Measurements from ENCODE around the gene OR8B4.

OR8B4 gene

GRCh38 chr11:124429599-124429998, 4.9 kb upstream of the OR8B4 start:
- Histone ChIP-seq H3K79me2 (ENCODE audit: insufficient read depth, low read length) (no peaks in the 10 kb centered on the region), H3K9me2 (replicated peaks; ENCODE audit: low read depth, low read length) (no peaks in the 10 kb centered on the region)
- TF ChIP-seq CTCF (conservative IDR thresholded peaks at IDR 0.05; ENCODE audit: low read length): no peak
- TF ChIP-seq EZH2phosphoT487 (IDR thresholded peaks at IDR 0.05; ENCODE audit: borderline replicate concordance): no peak

GRCh38 chr11:124421043-124421442, 3.6 kb downstream of the OR8B4 start:
- Histone ChIP-seq H3K36me3 (ENCODE audit: insufficient read depth, low read length) (no peaks in the 10 kb centered on the region), H3K27me3 (ENCODE audit: insufficient read depth, low read length, poor library complexity, severe bottlenecking) (no peaks in the 10 kb centered on the region), H3K79me2 (ENCODE audit: insufficient read depth, low read length) (no peaks in the 10 kb centered on the region), H3K4me1 (ENCODE audit: insufficient read depth, low read length, poor library complexity, severe bottlenecking) (no peaks in the 10 kb centered on the region), H3K4me3 (ENCODE audit: low read length, poor library complexity, severe bottlenecking) (no peak overlapping the region), H4K20me1 (ENCODE audit: insufficient read depth, low read length, poor library complexity, severe bottlenecking) (no peaks in the 10 kb centered on the region), H3K9ac (ENCODE audit: low read depth, low read length, poor library complexity, severe bottlenecking) (no peak overlapping the region), H3K4me2 (ENCODE audit: low read depth, low read length, poor library complexity, severe bottlenecking) (no peak overlapping the region), H3K9me3 (ENCODE audit: insufficient read depth, low read depth, low read length) (no peaks in the 10 kb centered on the region), H3F3A (ENCODE audit: low read depth) (no peaks in the 10 kb centered on the region), H3K9me2 (replicated peaks; ENCODE audit: low read depth, low read length) (no peaks in the 10 kb centered on the region), H2AFZ (ENCODE audit: low read length) (no peak overlapping the region)
- TF ChIP-seq CTCF (conservative IDR thresholded peaks at IDR 0.05; ENCODE audit: low read length): no peak
- TF ChIP-seq EZH2phosphoT487 (IDR thresholded peaks at IDR 0.05; ENCODE audit: borderline replicate concordance): no peak

More at GRCh38 chr11:124429599-124429998, 4.9 kb upstream of the OR8B4 start:
- Histone ChIP-seq H3F3A (ENCODE audit: low read depth) (no peaks in the 10 kb centered on the region), H3K9me3 (ENCODE audit: insufficient read depth, low read depth, low read length) (no peaks in the 10 kb centered on the region), H3K4me1 (ENCODE audit: insufficient read depth, low read length, poor library complexity, severe bottlenecking) (no peaks in the 10 kb centered on the region), H3K36me3 (ENCODE audit: insufficient read depth, low read length) (no peaks in the 10 kb centered on the region), H3K4me3 (ENCODE audit: low read length, poor library complexity, severe bottlenecking) (no peak overlapping the region), H3K27me3 (ENCODE audit: insufficient read depth, low read length, poor library complexity, severe bottlenecking) (no peaks in the 10 kb centered on the region), H4K20me1 (ENCODE audit: insufficient read depth, low read length, poor library complexity, severe bottlenecking) (no peaks in the 10 kb centered on the region), H3K4me2 (ENCODE audit: low read depth, low read length, poor library complexity, severe bottlenecking) (no peak overlapping the region), H3K9ac (ENCODE audit: low read depth, low read length, poor library complexity, severe bottlenecking) (no peak overlapping the region), H2AFZ (ENCODE audit: low read length) (no peak overlapping the region)

GRCh38 chr11:124415356-124415923, 9.2 kb downstream of the OR8B4 start:
- no peak overlapping the region; the same call in 1 of the 2 replicates for H2AFZ ChIP-seq (ENCODE audit: low read length)
- no peak overlapping the region for H3K4me2 ChIP-seq (ENCODE audit: low read depth, low read length, poor library complexity, severe bottlenecking)
- no peaks in the 10 kb centered on the region for H3K4me1 ChIP-seq (ENCODE audit: insufficient read depth, low read length, poor library complexity, severe bottlenecking)
- no peaks in the 10 kb centered on the region for H3K9me2 ChIP-seq (replicated peaks; ENCODE audit: low read depth, low read length)
- H3K27me3 ChIP-seq (ENCODE audit: insufficient read depth, low read length, poor library complexity, severe bottlenecking): no peaks in the 10 kb centered on the region
- no peak overlapping the region for H3K9ac ChIP-seq (ENCODE audit: low read depth, low read length, poor library complexity, severe bottlenecking)
- H3K4me3 ChIP-seq (ENCODE audit: low read length, poor library complexity, severe bottlenecking): no peak overlapping the region
- H4K20me1 ChIP-seq (ENCODE audit: insufficient read depth, low read length, poor library complexity, severe bottlenecking): no peaks in the 10 kb centered on the region
- H3K79me2 ChIP-seq (ENCODE audit: insufficient read depth, low read length): no peaks in the 10 kb centered on the region
- no peaks in the 10 kb centered on the region for H3K36me3 ChIP-seq (ENCODE audit: insufficient read depth, low read length)
- H3F3A ChIP-seq (ENCODE audit: low read depth): no peaks in the 10 kb centered on the region
- H3K9me3 ChIP-seq (ENCODE audit: insufficient read depth, low read depth, low read length): no peaks in the 10 kb centered on the region
- TF ChIP-seq EZH2phosphoT487 (IDR thresholded peaks at IDR 0.05; ENCODE audit: borderline replicate concordance): no peak
- TF ChIP-seq CTCF (conservative IDR thresholded peaks at IDR 0.05; ENCODE audit: low read length): peak; percentile 52

All from Loucy (cell line).